OCI-LY3 (cell line): ENCODE measurements around the gene GARS1.

ENCODE experiments used
- H2AFZ ChIP-seq: fragments of 200-600, 300-600 bp; shearing (Covaris generic); 2 replicates; pipeline ENCODE4 v1.6.0; 2014; ENCODE audit warnings: antibody characterized with exemption, low read depth, low read length
- H3K27ac ChIP-seq: fragments of 200-600, 300-600 bp; sonication (generic); 2 replicates; pipeline ENCODE4 v1.5.1; 2014; ENCODE audit warnings: mild to moderate bottlenecking, low read length, moderate library complexity, mixed read lengths
- H3K27me3 ChIP-seq: fragments of 200-600, 300-600 bp; sonication (generic); 2 replicates; pipeline ENCODE4 v1.6.1; 2014; ENCODE audit warnings: low read depth, low read length, mixed read lengths
- H3K36me3 ChIP-seq: fragments of 200-600, 300-600 bp; sonication (generic); replicated peaks from 2 replicates; pipeline ENCODE3; 2014; ENCODE audit warnings: low read depth, low read length, mixed read lengths
- H3K4me1 ChIP-seq: fragments of 300-600, 200-600 bp; sonication (generic); 2 replicates; pipeline ENCODE4 v1.6.1; 2014; ENCODE audit warnings: low read length, mixed read lengths
- H3K4me2 ChIP-seq: fragments of 200-600, 300-600 bp; sonication (generic); 2 replicates; pipeline ENCODE4 v1.6.1; 2014; ENCODE audit warnings: low read length, mixed read lengths
- H3K4me3 ChIP-seq: fragments of 300-600, 200-600 bp; sonication (generic); 2 replicates; pipeline ENCODE4 v1.5.1; 2014; ENCODE audit warnings: antibody characterized with exemption, mild to moderate bottlenecking, low read length, moderate library complexity
- H3K79me2 ChIP-seq: fragments of 300-600, 200-600 bp; shearing (Covaris generic); 2 replicates; pipeline ENCODE4 v1.6.1; 2014; ENCODE audit warnings: mild to moderate bottlenecking, low read length, mixed read lengths
- H3K9ac ChIP-seq: fragments of 300-600, 200-600 bp; shearing (Covaris generic); 2 replicates; pipeline ENCODE4 v1.6.0; 2014; ENCODE audit warnings: mild to moderate bottlenecking, low read length, moderate library complexity
- H3K9me3 ChIP-seq: fragments of 200-600, 300-600 bp; shearing (Covaris generic); 2 replicates; pipeline ENCODE4 v1.6.1; 2014; ENCODE audit warnings: low read length, mixed read lengths; ENCODE audit not compliant: insufficient read depth
- H4K20me1 ChIP-seq: fragments of 200-600, 300-600 bp; sonication (generic); 2 replicates; pipeline ENCODE4 v1.6.1; 2016; ENCODE audit warnings: low read length, mixed read lengths; ENCODE audit not compliant: insufficient read depth
- CTCF ChIP-seq: fragments of 200-600, 300-600 bp; sonication (generic); IDR thresholded peaks from 2 replicates; pipeline ENCODE4 v1.5.1; 2014; ENCODE audit warnings: antibody characterized with exemption, low read length, low read depth
- EZH2phosphoT487 ChIP-seq: fragments of 200-600 bp; shearing (Covaris generic); IDR thresholded peaks from 2 replicates; pipeline ENCODE4 v1.6.1; 2018; ENCODE audit warnings: antibody characterized with exemption, mixed run types, low read depth

The GARS1 gene

GRCh38 chr7:30655096-30655970 lies 60.7 kb downstream of the GARS1 start:
- Histone ChIP-seq H3K4me2 (no peak overlapping the region), H4K20me1 (no peaks in the 10 kb centered on the region), H3K79me2 (no peaks in the 10 kb centered on the region), H2AFZ (no peak overlapping the region), H3K27ac (no peak overlapping the region), H3K36me3 (no peaks in the 10 kb centered on the region), H3K27me3 (no peaks in the 10 kb centered on the region), H3K9ac (no peak overlapping the region), H3K9me3 (no peaks in the 10 kb centered on the region), H3K4me3 (no peak overlapping the region), H3K4me1 (no peaks in the 10 kb centered on the region)
- TF ChIP-seq EZH2phosphoT487: no peak
- no peak for TF ChIP-seq CTCF

- H3K79me2 ChIP-seq: no peaks in the 10 kb centered on the region
- H2AFZ ChIP-seq: no peak overlapping the region
- no peak overlapping the region for H3K4me3 ChIP-seq
- no peaks in the 10 kb centered on the region for H3K4me1 ChIP-seq
- TF ChIP-seq CTCF (no peak), EZH2phosphoT487 (no peak)
- H3K27ac ChIP-seq: no peak overlapping the region
- H3K27me3 ChIP-seq: no peaks in the 10 kb centered on the region
- H3K9ac ChIP-seq: no peak overlapping the region
- H3K9me3 ChIP-seq: no peaks in the 10 kb centered on the region
- H3K4me2 ChIP-seq: no peak overlapping the region
- no peaks in the 10 kb centered on the region for H3K36me3 ChIP-seq
- no peaks in the 10 kb centered on the region for H4K20me1 ChIP-seq
Measured at GRCh38 chr7:30656006-30656957, 61.6 kb downstream of the GARS1 start.

GRCh38 chr7:30657131-30657530 lies 62.5 kb downstream of the GARS1 start:
- Histone ChIP-seq H3K9ac (no peak overlapping the region), H3K4me1 (no peaks in the 10 kb centered on the region), H3K27ac (no peak overlapping the region), H3K36me3 (no peaks in the 10 kb centered on the region), H3K27me3 (no peaks in the 10 kb centered on the region), H4K20me1 (no peaks in the 10 kb centered on the region), H3K9me3 (no peaks in the 10 kb centered on the region), H3K4me2 (no peak overlapping the region), H3K79me2 (no peaks in the 10 kb centered on the region), H2AFZ (no peak overlapping the region), H3K4me3 (no peak overlapping the region)
- no peak for TF ChIP-seq EZH2phosphoT487
- no peak for TF ChIP-seq CTCF

GRCh38 chr7:30658479-30659074 lies 63.9 kb downstream of the GARS1 start:
- Histone ChIP-seq H3K36me3 (no peaks in the 10 kb centered on the region), H2AFZ (no peak overlapping the region), H3K27ac (no peak overlapping the region), H3K4me2 (no peak overlapping the region), H3K79me2 (no peaks in the 10 kb centered on the region), H3K9ac (no peak overlapping the region), H4K20me1 (no peaks in the 10 kb centered on the region), H3K4me1 (no peaks in the 10 kb centered on the region), H3K27me3 (no peaks in the 10 kb centered on the region), H3K4me3 (no peak overlapping the region), H3K9me3 (no peaks in the 10 kb centered on the region)
- TF ChIP-seq CTCF: no peak
- TF ChIP-seq EZH2phosphoT487: no peak
